DOHH2 (cell line): ENCODE data around the gene FAM217A.

Source experiments
- EZH2phosphoT487 ChIP-seq: fragments of 200-600 bp; sonication (generic); IDR thresholded peaks from 2 replicates; pipeline ENCODE4 v1.6.1; 2017; ENCODE audit warnings: borderline replicate concordance, mild to moderate bottlenecking, antibody characterized with exemption, low read length, moderate library complexity, mixed read lengths
- TF ChIP-seq, protein P1 (sequence below): fragments of 200-600 bp; sonication (generic); IDR thresholded peaks from one replicate; pipeline ENCODE4 v1.5.1; 2014; ENCODE audit warnings: antibody characterized with exemption, mild to moderate bottlenecking, low read depth, low read length; ENCODE audit not compliant: poor library complexity, severe bottlenecking

DNA sequence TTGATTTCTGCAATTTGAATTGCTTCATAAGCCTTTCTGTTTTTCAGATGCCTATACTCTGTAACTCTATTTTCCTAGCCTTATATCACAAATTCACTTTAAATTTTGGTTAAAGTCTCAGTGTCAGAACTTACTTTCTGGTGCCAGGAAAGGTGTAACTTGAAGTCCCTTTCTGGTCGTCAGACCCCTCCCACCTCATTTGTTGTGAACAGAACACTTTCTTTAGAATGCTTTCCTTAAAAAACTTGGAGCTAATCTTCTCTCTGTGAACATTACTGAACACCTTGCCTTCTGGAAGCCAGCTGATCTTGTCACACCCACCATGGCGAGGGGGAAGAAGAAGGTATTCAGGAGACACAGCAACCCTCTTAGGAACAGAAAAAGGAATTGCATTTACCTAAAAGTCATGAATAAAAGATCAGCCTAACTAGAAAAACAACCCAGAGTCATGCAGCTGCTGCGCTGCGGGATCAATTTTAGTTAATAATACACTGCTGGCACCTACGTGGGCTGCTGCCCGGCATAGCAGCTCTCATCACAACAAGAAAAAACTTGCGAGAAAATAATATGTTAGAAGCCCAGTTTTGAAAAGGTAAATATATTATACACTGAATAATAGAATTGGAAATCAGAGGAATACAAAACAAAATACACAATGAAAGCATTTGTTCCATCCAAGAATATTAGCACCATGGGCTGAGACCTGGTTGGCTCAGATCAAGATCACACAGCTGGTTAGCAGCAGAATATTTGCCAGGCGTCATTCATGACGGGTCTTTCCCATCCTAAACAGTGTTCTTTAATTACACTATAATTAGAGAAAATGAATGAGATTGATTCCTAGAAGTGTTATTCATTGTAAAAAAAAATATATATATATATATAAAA is 5.8 kb upstream of the FAM217A start:
- TF ChIP-seq, protein P1, sequence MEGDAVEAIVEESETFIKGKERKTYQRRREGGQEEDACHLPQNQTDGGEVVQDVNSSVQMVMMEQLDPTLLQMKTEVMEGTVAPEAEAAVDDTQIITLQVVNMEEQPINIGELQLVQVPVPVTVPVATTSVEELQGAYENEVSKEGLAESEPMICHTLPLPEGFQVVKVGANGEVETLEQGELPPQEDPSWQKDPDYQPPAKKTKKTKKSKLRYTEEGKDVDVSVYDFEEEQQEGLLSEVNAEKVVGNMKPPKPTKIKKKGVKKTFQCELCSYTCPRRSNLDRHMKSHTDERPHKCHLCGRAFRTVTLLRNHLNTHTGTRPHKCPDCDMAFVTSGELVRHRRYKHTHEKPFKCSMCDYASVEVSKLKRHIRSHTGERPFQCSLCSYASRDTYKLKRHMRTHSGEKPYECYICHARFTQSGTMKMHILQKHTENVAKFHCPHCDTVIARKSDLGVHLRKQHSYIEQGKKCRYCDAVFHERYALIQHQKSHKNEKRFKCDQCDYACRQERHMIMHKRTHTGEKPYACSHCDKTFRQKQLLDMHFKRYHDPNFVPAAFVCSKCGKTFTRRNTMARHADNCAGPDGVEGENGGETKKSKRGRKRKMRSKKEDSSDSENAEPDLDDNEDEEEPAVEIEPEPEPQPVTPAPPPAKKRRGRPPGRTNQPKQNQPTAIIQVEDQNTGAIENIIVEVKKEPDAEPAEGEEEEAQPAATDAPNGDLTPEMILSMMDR, result no peak
- no peak for TF ChIP-seq EZH2phosphoT487
